Activated CD4-positive, CD25-positive, alpha-beta regulatory T cell treated with anti-CD3 and anti-CD28 coated beads, Interleukin-2, amount 50 U/mL, for 72 hours (primary cell): Measurements from ENCODE around the gene KRT7.

ENCODE experiments used
- DNase-seq: peaks from one replicate; pipeline ENCODE4 v3.0.0; 2021

The KRT7 gene

DNA sequence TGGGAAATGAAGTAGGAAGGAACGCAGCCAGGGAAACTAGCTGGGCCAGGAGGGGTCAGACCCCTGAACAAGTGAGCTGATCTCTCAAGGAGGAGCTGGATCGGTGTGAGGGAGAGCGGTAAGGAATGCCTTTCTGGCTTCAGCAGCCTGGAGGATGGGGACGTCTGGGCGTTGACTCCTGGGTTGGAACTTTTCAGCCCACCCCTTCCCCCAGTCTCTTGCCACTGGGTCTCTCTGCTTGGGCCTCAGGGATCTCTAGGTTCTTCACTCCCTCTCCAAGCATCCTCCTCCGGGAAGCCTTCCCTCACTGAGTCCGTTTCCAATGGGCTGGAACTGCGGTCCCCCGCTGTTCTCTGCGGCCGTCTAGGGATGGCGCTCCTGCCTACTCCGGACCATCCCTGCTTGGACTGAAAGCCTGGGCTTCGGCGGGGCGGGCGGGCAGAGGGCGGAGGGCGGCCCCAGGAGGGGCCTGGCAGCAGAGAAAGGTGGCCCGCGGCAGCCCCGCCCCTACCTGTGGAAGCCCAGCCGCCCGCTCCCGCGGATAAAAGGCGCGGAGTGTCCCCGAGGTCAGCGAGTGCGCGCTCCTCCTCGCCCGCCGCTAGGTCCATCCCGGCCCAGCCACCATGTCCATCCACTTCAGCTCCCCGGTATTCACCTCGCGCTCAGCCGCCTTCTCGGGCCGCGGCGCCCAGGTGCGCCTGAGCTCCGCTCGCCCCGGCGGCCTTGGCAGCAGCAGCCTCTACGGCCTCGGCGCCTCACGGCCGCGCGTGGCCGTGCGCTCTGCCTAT lies at the start of gene KRT7:
Gene KRT7 (plus strand): TSS at position 570 of the 788 bp plus-strand sequence. CDS start 54 bp downstream, at position 624.
- DNase-seq = no peak

DNA sequence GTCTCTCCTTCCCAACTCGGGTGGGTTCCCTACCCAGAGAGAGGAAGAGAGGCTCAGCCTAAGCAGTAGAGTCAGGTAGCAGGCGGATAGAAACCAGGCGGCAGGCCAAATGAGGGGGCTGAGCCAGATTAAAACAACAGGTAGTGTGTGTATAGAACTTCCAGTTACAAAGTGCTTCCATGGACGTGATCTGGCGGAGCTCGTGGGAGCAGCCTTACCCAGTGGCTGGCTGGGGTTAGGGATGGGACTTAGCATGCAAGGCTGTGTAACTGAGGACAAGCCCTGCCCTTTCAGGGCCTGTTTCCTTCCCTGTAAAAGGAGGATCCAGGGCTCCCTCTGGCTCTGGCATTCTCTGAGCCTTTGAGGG lies 49.5 kb upstream of the KRT7 start:
- DNase-seq = no peak

DNA sequence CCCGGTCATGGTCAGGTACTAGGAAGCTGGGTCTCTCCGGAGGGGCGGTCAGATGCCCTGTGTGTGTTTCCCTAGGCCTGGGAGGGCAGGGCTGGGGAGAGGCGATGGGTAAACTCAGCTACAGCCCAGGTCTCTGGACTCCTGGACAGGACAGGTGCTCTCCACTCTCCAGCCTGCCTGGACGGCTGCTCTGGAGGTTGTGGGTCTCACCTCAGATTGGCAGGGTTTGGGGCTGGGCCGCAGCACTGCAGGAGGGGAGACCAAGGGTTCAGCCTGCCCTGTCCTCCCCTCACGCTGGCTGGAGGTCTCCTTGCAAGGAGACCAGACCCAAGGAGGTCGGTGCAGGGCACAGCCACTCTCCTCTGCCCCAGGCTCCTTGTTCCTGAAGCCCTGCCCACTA lies 49.1 kb upstream of the KRT7 start:
- no peak for DNase-seq

DNA sequence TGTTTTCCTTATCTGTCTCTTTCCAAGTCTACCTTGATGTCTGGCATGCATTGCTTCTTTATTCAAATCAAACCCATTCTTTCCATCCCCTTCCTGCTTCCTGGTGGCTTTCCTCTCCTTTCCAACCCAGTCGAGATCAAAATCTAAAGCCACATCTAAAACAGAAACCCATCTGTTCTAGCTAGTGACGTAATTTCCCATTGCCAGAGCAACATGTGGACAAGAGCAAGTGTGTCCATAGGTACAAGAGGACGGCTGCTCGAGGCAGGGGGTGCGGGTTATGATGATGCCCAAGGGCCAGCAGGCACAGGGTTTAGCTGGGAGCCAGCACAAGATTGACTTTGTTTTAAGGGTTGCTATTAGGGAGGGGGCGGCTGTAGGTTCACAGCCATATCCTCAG lies 48.2 kb upstream of the KRT7 start:
- DNase-seq = no peak

DNA sequence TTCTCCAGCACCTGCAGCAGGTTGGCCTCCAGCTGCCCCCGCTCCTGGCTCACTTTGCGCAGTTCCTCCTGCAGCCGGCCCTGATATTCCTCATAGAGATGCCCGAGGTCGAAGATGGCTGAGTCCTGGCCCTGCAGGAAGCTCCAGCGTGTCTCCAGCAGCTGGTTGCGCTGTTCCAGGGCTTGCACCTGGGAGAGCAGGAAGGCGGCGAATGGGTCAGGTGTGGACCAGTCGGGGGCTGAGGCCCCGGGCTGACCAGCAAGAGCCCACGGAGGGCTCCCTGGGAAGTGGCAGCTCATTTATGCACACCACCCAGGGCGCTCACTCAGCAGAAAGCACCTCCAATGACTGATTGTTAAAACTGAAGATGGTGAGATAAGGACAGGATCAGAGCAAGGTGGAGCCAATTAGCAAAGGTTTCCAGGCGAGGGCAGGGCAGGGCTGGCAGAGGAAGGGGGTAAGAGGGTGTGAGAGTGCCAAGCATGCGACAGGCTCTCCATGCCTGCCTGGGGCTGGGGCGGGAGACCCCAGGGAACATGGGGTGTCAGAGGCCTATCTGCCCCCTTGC lies 47.6 kb upstream of the KRT7 start:
- no peak for DNase-seq

DNA sequence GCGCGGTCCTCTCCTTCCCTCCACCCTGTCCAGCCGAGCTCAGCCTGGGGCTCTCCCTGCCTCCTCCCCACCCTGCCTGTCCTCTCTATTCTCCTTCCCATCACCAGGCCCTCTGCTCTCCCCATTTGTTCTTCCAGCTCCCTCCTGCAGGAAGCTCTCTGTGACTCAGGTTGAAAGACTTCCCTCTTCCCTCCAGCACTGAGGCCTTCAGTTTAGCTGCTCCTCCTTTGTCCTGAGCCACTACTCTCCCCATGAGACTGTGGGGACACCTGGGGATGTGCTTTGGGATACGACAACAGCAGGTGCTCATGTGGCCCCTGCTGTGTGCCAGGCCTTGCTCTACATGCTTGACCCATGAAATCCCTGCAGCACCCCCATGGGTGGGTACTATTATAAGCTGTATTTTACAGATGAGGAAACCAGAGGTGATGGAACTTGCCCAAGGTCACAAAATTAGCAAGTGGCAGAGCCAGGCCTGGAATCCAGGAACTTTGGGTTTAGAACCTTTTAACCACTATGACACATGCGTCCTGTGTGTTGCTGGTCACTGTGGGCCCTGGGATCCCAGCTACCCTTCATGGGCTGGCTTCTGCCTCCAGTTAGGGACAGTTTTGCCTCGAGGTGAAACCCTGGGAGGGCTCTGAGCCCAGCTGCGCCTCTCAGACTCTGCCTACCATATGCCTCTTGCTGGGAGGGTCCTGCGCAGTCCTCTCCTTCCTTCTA lies 46.8 kb upstream of the KRT7 start:
- DNase-seq = no peak

DNA sequence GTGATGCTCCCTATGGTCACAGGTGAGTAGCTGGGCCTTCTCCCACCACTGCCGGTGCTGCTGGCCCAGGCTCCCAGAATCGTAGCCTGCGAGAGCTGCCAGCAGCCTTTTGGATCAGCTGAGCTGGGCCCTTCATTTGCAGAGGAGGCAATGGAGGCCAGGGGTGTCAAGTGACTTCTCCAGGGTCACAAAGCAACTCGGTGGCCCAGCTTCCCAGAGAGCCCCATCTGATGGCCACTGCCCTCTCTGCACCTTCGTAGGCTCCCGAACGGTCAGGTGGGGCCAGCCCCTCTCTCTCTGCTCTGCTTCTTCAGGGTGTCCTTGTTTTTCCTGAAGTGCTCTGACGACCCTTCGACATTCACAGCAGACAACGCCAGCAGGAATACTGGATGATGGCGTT lies 45.8 kb upstream of the KRT7 start:
- no peak for DNase-seq

DNA sequence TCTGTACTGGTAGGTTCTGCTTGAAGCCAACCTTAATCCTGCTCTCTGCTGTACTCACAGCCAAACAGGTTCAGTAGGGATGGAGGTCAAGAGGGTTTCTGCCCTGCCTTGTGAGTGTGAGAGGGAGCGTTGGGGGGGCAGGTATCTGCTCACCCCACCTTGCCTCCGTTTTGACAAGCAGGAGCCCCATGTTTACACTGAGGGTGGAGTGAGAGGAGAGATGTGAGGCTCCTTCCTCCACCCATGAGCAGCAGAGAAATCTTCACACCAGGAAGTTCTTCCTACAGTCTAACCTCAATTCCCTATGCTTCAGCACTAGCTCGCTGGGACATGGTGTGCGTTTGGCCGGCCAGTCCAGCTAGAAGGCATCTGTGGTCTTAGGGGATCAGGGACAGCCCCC lies 45.4 kb upstream of the KRT7 start:
- DNase-seq = no peak

DNA sequence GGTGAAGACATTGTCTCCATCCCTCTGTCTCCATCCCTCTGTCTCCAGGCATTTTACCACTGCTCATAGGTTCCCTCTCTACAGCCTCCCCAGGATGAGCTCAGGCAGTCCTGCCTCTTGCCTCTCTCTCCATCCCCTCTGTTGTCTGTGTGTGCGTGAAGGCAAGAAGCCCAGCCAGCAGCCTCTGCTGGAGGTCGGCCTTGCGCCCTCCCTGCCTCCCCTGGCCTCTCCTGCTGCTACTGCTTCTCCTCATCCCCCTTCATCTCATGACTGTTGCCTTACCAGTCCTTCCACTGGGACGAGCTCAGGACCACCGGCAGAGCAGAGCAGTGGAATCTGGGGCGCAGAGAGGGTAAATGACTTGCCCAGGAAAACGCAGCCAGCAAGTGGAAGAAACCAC lies 44.4 kb upstream of the KRT7 start:
- DNase-seq = no peak

DNA sequence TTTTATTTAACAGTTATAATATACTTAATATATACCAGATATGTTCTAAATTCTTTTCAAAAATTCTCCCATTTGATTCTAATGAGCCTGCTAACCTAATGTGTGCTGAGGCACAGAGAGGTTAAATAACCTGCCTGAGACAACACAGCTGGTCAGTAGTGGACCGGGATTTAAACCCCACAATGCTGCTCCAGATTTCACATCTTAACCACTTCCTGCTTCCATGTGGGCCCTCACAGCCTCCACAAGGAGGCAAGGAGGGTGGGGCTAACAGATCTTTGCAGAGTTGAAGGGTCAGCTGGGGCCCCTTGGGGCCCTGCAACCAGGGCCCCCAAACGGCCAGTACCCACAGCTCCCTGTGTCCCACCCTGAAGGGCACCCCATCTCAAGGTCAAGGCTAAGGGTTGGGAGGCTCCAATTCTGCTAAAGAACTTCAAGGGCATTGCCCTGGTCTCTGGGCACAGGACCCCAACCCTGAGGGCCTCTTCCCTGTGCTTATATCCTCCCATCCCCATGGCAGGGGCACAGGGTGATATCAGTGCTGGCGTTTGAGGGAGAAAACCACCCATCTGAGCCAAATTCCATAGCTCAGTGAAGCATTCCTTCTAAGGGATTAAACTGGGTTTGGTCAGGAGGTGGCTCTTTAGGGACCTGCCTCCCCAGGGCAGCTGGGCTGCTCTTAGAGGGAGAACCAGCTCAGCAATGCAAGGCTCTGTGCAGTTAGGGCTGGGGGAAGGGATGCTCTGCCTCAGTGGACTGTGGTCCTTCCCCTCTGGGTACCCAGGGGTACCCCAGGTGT lies 43.5 kb upstream of the KRT7 start:
- no peak for DNase-seq

DNA sequence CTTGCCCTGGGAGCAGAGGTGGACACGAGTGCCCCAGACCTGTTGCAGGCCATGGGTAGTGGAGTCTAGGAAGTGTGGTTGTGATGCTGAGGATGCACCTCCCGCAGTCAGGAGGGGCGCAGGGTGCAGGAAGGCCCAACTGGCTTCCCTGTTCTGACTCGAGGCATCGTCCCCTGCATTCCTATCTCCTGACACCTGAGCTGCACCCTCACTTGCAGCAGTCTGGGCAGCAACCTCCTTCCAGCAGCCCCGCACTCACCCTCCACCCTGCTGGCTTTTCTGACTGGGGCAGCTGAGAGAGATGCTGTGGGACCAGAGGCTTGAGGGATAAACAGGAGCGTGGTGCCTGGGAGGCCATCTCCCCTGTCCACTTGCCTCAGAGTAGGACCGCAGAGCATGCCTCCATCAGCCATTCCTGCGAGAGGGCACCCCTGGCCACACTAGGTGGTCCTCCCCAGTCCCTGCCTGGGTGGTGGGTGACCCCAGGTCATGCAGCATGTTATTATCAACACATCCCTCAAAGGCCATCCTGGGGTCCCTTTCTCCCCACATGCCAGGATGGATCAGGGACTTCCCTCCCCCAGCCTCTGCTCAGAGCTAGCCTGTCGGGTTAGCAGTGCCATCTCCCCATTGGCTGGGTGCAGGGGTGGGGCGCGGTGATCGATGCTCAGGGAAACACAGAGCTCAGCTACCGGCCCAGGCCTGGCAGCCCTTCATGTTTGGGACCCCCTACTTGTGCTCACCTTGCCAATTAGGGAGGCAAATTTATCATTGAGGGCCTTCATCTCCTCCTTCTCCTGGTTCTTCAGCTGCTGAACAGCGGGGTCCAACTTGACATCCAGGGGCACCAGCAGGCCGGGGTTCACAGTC lies 41.9 kb upstream of the KRT7 start:
- no peak for DNase-seq

DNA sequence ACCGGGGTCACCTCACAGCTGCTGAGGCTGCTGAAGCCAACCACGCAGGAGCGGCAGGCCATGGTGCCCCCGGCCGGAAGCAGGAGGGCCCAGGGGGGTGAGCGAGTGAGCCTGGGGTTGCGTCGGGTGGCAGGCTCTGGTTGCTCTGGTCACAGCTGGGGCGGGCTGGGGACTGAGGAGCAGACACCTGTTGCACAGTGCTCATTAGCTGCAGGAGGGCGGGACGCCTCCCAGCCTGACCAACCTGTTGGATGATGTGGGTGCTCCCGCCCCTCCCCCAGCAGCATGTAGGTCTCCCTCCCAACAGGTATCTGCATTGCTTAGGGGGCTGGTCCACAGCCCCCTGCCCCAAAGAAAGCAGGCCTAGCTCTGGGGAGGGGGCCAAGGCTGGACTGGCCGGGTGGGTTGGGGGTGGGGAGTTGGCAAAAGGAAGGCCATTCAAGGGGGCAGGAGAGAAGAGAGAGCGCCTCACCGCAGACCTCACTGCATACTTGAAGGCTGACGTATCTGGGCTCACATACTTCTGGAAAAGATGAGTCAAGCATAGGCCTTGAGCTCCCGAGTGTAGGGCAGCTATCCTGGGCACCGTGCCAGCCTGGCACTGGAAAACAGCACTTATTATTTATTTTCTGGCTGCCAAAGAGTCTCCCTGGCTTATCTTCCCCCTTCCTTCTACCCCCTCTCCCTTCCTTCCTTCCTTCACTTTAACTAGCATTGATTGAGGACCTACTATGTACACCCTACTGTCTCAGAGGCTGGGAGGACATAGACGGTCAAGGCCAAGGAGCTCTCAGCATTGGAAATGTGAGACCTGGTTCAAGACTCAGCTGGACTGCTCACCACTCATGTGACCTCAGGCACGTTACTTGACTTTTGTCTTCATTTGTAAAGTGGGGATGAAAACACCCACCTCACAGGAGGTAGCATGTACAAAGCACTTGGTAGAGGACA lies 40.9 kb upstream of the KRT7 start, which contains the start of gene KRT80:
Gene KRT80 (minus strand): TSS at position 174 of the 951 bp plus-strand sequence. CDS start 112 bp downstream, at position 62.
- no peak for DNase-seq

DNA sequence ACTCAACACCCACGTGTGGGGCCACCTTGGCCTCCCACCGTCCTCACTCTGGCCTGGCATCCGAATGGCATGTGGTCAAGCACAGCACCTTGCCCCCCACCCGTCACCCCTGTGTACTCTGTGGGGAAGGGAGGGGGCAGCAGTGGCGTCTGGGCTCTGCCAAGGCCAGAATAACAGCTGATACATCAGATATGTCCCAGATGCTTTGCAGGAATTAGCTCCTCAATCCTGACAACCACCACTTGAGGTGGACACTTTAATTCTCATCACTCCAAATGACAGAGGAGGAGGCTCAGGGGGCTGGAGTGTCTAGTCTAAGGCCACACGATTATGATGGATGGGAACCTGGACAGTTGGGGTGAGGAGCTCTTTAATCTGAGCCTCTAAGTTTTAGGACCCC lies 39.5 kb upstream of the KRT7 start:
- no peak for DNase-seq

DNA sequence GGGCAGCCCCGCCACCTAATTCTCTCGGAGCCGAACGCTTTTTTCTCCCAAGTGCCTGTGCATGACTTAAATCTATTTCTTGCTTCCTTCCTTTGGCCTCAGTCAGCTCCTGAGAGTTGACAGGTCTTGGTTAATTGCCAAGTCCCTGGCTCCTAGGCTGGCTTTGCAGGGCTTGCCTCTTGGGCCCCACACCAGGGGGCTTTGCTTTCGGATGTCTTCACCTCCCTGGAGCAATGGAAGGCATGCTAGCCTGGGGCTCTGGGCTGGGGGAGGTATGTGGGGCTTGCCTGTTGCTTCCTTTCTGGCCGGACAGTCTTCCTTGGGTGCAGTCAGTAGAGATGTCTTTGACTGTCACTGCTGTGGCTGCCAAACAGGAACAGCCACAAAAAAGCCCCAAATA lies 39.1 kb upstream of the KRT7 start:
- no peak for DNase-seq

DNA sequence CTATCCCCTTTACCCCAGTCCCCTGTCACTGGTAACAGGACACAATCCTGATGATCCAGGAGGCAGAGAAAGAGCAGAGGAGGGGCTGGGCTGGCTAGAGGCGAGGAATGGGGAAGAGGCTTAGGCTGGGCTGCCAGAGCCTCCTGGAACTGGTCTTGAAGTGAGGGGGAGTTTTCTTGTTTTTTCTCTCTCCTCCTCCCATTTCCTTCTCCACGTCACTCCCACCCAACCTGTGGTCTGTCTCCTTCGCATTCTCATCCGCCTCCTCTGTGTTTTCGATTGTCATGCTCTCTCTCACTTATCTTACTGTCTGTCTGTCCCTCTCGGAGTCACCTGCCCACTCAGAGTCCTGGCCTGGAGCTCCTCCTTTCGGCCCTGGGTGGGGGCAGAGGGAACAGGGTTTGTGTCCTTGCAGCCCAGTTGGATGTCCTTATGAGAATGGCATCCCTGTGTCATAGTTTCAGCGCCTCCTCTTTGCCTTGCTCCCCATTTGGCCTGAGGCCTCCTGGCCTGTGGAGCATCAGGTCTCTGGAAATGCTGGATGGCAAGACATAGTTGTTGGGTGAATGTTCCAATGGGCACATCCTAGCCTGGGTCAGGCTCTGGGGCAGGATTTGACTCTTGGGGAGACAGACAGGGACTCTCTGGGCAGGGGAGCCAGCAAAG lies 37.8 kb upstream of the KRT7 start:
- no peak for DNase-seq

DNA sequence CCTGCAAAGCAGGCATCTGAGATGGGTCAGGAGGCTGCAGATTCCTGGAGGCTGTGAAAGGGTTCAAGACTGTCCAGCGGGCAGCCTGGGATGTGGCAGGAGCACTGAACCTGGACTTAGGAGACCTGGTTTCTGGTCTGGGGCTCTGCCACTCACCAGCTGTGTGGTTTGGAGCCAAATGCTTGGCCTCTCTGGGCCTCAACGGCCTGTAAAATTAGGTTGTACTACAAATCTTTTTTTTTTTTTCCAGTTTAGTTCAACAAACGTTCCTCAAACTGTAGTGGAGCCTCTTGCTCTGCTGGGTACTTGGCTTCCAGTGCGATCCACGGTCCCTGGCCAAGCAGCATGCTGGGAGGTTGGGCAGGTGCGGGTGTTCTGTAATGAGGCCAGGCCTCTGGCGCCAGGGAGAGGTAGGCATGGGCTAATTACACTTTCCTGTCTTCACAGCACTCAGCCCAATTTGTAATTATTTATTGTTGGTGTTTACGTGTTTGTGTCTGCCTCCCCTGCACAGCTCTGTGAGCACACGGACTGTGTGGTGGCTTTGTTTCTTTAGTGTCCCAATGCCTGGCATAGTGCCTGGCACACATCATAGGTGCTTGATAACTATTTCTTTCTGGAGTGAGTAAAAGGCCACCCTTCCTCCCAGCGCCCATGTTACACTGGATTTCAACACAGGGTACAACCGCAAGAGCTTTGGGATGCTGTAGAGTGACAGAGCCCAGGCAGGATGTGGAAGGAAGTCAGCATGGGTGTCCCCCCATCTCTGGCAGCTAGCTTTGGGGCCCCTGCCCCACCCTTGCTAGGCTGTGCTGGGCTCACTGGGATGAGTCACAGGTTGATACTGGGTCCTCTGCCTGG lies 35.4 kb upstream of the KRT7 start:
- no peak for DNase-seq

DNA sequence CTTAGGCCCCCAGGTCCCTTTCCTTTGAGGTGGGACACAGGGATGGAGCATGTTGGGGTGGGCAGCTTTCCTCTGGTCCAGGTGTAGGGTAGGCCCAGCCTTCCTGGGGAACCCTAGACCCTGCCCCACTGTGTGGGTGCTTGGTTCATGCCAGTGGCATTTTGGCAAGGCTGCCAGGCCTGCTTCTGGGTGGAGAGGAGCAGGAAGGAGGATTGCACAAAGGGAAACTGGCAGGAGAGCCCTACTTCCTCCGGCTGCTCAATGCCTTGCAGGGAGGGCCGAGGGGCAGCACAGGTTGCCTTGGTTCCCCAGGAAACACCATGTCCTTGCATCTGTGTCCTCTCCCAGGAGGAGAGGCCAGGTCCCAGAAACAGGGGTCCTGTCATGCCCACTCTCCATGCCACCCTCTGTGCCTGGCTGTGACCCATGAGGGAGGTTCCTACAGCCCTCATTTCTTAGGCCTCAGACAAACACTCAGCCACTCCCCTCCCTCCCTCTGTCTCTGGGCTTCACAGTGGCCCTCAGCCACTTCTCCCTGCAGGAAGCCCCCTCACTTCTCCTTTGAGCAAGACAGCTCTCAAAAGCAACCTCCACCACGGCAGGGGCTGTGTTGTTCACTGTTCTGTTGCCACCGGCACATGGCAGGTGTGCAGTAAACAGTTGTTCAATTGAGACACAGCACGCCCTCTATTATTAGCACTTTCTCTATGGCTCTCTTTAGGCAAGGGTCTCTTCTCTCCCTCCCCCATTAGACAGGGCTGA lies 34.4 kb upstream of the KRT7 start:
- DNase-seq = no peak

DNA sequence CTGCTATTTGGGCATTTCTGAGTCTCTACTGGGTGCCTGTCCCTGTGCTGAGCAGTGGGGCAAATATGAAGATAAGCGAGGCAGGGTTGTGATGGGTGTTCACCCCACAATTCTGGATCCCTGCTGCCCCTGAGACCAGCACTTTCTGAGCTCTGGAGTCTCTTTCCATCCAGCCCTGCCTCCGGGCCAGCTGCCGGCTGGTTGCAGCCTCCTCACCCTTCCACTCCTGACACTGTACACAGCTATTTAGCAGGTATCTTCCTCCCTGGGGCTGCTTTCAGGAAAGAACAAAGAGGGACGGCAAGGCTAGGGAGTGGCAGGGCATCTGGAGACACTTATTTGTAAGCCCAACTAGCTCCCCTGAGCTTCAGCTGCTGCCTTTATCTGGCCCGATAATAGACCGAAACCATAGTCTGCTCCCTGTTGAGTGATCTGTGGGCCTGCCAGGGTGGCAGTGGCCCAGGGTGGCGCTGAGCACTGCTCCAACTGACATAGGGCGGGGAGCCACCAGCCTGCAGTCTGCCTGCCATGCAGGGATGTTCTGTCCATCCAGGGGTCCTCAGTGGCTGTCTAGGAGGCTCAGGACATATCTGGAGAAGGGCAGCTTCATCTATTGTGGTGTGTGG lies 33.6 kb upstream of the KRT7 start:
- DNase-seq = no peak
